K562 (cell line): ENCODE results near the gene CACNG5.

Experiments used
- BRCA1 ChIP-seq, 2 experiments: fragments of 450-650 bp in 1 of 2; sonication (generic) in 1 of 2; formaldehyde crosslinking in 1 of 2; IDR thresholded peaks; 2 replicates each; pipeline versions ENCODE4 v1.5.0 to v1.6.1; 2017 to 2020; ENCODE audit warnings: mild to moderate bottlenecking in 1 of 2, missing genetic modification reagents in 1 of 2
- CTCF ChIP-seq, 3 experiments: IDR thresholded peaks in 2 of 3; conservative IDR thresholded peaks in 1 of 3; 2 replicates each; pipeline ENCODE4 v1.5.1; 2011 to 2012; ENCODE audit warnings: low read length in 3 of 3, mild to moderate bottlenecking in 3 of 3, control low read depth in 2 of 3, improper control_type of control experiment in 1 of 3, inconsistent platforms in 1 of 3, low read depth in 1 of 3, mixed read lengths in 1 of 3, moderate library complexity in 1 of 3; ENCODE audit not compliant: insufficient read depth in 2 of 3
- ETV6 ChIP-seq, 3 experiments: fragments of 150-350 bp in 1 of 3; sonication (generic) in 1 of 3; formaldehyde crosslinking in 1 of 3; IDR thresholded peaks; 2 replicates each; pipeline versions ENCODE4 v1.6.1 to v1.8.0; 2014 to 2022; ENCODE audit warnings: borderline replicate concordance in 2 of 3, low read depth in 2 of 3, antibody characterized with exemption in 1 of 3, low read length in 1 of 3, mild to moderate bottlenecking in 1 of 3, missing genetic modification reagents in 1 of 3
- PCBP2 ChIP-seq: fragments of 200-400 bp; formaldehyde crosslinking; IDR thresholded peaks from 2 replicates; pipeline ENCODE4 v1.6.1; 2018; ENCODE audit warnings: low read length, low read depth, mild to moderate bottlenecking, moderate library complexity; ENCODE audit not compliant: poor library complexity, severe bottlenecking
- TF ChIP-seq, protein P1 (sequence below): sonication (generic); formaldehyde crosslinking; IDR thresholded peaks from 2 replicates; pipeline ENCODE4 v1.8.0; 2022; ENCODE audit warnings: missing genetic modification reagents, mild to moderate bottlenecking, borderline replicate concordance

- TF ChIP-seq CTCF (IDR thresholded peaks at IDR 0.05 in 2 of 3, conservative IDR thresholded peaks at IDR 0.05 in 1 of 3; ENCODE audit: insufficient read depth in 2 of 3, low read depth in 1 of 3, low read length in 3 of 3) = no peak
- TF ChIP-seq PCBP2 = no peak
- TF ChIP-seq, protein P1, sequence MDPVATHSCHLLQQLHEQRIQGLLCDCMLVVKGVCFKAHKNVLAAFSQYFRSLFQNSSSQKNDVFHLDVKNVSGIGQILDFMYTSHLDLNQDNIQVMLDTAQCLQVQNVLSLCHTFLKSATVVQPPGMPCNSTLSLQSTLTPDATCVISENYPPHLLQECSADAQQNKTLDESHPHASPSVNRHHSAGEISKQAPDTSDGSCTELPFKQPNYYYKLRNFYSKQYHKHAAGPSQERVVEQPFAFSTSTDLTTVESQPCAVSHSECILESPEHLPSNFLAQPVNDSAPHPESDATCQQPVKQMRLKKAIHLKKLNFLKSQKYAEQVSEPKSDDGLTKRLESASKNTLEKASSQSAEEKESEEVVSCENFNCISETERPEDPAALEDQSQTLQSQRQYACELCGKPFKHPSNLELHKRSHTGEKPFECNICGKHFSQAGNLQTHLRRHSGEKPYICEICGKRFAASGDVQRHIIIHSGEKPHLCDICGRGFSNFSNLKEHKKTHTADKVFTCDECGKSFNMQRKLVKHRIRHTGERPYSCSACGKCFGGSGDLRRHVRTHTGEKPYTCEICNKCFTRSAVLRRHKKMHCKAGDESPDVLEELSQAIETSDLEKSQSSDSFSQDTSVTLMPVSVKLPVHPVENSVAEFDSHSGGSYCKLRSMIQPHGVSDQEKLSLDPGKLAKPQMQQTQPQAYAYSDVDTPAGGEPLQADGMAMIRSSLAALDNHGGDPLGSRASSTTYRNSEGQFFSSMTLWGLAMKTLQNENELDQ (CRISPR knock-in tag) = no peak
- no peak for TF ChIP-seq BRCA1 (IDR thresholded peaks at IDR 0.05)
- TF ChIP-seq BRCA1 (CRISPR knock-in tag; IDR thresholded peaks at IDR 0.05) = no peak
- no peak for TF ChIP-seq ETV6 (IDR thresholded peaks at IDR 0.05; ENCODE audit: borderline replicate concordance in 1 of 2, low read depth in 2 of 2, low read length in 1 of 2)
- no peak for TF ChIP-seq ETV6 (CRISPR knock-in tag; IDR thresholded peaks at IDR 0.05; ENCODE audit: borderline replicate concordance)
These were observed 29.4 kb upstream of the CACNG5 start for GRCh38 chr17:66805567-66805966.
